RWPE1 (cell line): ENCODE measurements around the gene NR4A3.

Experiments
- CTCF ChIA-PET: fragments of 350-600 bp; sonication (Branson Sonifier 250); formaldehyde crosslinking; extraction: SDS; loops from one replicate; lab custom pipeline; 2021; lab: Yijun Ruan, JAX
- POLR2A ChIA-PET: fragments of 400-600 bp; formaldehyde crosslinking; extraction: SDS; loops from one replicate; lab custom pipeline; 2020; ENCODE audit warnings: antibody characterized with exemption; ENCODE audit not compliant: low non-redundant PET; lab: Yijun Ruan, JAX
- DNase-seq: peaks from one replicate; pipeline ENCODE4 v3.0.0; 2012; ENCODE audit warnings: low spot score
- H3K27ac ChIP-seq: fragments of 450-650 bp; 2 replicates; pipeline ENCODE4 v1.5.1; 2017
- CTCF ChIP-seq: fragments of 450-650 bp; conservative IDR thresholded peaks from 2 replicates; pipeline ENCODE4 v1.5.1; 2017; ENCODE audit warnings: low read depth, mild to moderate bottlenecking

Gene NR4A3

GRCh38 chr9:99801775-99802174 lies 19.9 kb upstream of the NR4A3 start:
- ChIA-PET CTCF (no interaction called here), POLR2A (no interaction called here)
- DNase-seq: no peak
- TF ChIP-seq CTCF: no peak
- no peak overlapping the region for H3K27ac ChIP-seq

- ChIA-PET CTCF (interaction anchor here (0.6 kb wide), 1 partner anchor 35 kb away, joined by 5 read pairs; no protein-coding TSS in a partner anchor), POLR2A (no interaction called here)
- no peak for TF ChIP-seq CTCF
- no peak overlapping the region for H3K27ac ChIP-seq
- DNase-seq: no peak
Observed at GRCh38 chr9:99803694-99804093, 18.0 kb upstream of the NR4A3 start.

GRCh38 chr9:99807276-99807852 lies 14.3 kb upstream of the NR4A3 start:
- ChIA-PET CTCF (no interaction called here), POLR2A (no interaction called here)
- DNase-seq: peak; percentile 94
- H3K27ac ChIP-seq: no peak overlapping the region
- peak; percentile 97 for TF ChIP-seq CTCF

GRCh38 chr9:99807956-99808355 lies 13.7 kb upstream of the NR4A3 start:
- no peak for TF ChIP-seq CTCF
- no peak for DNase-seq
- H3K27ac ChIP-seq: no peak overlapping the region
- POLR2A ChIA-PET: no interaction called here
- CTCF ChIA-PET: no interaction called here

DNA sequence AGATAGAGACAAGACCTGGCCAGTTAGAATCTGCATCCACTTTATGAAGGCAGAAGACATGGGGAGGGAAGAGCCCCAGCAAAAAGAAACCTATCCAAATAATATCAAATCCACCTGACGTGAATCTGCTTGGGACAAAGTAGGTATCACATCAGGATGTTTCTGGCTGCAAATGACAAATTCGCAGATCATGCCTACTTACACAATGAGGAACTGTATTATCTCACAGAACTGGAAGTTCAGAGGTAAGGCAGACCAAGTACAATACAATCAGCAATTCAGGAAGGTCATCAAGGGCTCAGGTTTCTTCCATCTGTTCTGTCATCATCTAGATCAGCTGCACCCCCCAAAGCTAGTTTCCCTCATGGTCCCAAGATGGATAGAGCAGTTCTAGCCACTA lies 13.2 kb upstream of the NR4A3 start:
- ChIA-PET CTCF (no interaction called here), POLR2A (no interaction called here)
- H3K27ac ChIP-seq: no peak overlapping the region
- no peak for DNase-seq
- no peak for TF ChIP-seq CTCF

DNA sequence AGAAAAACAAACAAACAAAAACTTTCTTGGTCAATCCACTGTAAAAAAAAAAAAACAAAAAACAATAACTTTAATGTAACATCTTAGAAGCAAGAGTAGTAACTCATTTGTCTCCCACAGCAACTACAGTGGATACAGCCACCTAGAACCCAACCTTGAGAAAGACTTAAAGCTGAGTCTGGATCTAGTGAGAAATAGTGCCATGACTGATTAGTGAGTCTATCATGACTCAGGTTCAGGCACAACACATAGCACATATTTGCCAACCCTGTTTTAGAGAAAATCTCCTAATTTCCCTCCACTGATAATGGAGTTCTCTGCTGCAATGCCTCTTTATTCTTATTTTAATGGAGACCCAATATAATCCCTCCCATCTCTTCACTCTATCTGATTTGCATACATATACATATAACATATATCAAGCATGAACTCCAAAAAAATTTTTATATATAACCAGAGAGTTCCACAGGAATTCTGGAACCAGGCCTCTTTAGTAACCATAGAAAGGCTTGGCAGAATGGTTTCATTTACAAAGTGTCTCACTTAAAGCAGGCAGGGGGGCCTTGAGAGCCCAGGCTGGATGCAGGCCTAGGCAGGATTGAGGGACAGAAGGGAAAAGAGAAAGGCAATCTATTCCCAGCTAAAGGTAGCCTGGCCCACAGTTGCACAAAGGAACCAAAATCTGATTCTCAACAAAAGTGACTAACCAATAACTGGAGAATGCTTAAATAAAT lies 11.9 kb upstream of the NR4A3 start:
- no peak for DNase-seq
- POLR2A ChIA-PET: no interaction called here
- no peak for TF ChIP-seq CTCF
- CTCF ChIA-PET: interaction anchor here (0.7 kb wide), 1 partner anchor 330 kb away, joined by 3 read pairs; no protein-coding TSS in a partner anchor
- no peak overlapping the region for H3K27ac ChIP-seq
